Measurements from ENCODE around the gene OSBP. TPM values are rescaled to one million over a fixed set of nuclear protein-coding genes. Genes with fewer than 3 reads are reported as not detected.

Gene OSBP
- total and polyA plus RNA-seq, 9 of the 15 experiments (the other 6 are each of a cell fraction or from before 2014, with no cell fraction given), result 11.7 to 49.0 (median 28.7) TPM

DNA sequence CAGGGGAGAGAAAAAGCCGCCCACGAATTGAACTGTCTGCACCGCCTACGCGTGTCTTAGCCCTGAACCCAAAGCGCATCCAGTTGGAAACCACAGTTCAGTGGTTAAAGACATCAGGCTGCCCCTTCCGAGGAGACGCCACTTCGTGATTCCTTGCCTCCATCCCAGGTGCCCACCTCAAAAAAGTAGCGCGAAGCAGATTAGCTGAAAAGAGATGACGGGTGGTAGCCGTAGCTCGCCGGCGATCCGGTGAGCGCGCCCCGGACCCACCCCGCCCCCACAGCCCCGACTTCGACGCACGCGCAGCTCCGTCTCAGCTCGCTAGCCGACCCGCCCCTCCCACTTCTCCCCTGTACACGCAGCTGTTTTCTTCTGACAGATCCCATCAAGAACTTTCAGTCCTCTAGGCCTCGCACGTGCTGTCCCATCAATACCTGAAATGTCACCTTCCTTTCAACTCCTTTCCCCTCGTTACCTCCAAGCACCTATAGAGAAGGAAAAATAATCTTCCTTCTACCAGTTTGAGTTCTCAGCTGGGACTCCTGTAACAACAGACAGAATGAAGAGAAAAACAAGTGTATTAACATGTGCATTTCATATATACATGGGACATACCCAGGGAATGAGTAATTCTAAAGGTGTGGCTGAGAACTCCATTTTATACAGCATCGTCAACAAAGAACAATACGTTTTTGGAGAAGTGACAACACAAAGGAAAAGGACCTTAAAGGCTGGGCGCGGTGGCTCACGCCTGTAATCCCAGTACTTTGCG lies 54.7 kb downstream of the OSBP start (continued):
- TF ChIP-seq CBFA2T2 (conservative IDR thresholded peaks at IDR 0.05) (no peak), ZNF140 (CRISPR knock-in tag; IDR thresholded peaks at IDR 0.05) (no peak), HDAC8 (tag; IDR thresholded peaks at IDR 0.05) (no peak), MAZ (CRISPR knock-in tag; conservative IDR thresholded peaks at IDR 0.05 in 1 of 2, IDR thresholded peaks at IDR 0.05 in 1 of 2) (peak; percentile 11 to 50; a peak in 2 of 4 replicates), DLX4 (CRISPR knock-in tag; IDR thresholded peaks at IDR 0.05) (no peak), JUN (IDR thresholded peaks at IDR 0.05; ENCODE audit: borderline replicate concordance, low read depth, low read length) (no peak), JUN (CRISPR knock-in tag; IDR thresholded peaks at IDR 0.05; ENCODE audit: borderline replicate concordance) (no peak; the same call in 1 of the 2 replicates), EZH2 (IDR thresholded peaks at IDR 0.05; ENCODE audit: borderline replicate concordance, low read depth, low read length) (no peak), JUND (IDR thresholded peaks at IDR 0.05; ENCODE audit: borderline replicate concordance, low read depth, low read length) (no peak), JUND (tag; IDR thresholded peaks at IDR 0.05; ENCODE audit: borderline replicate concordance, low read depth, low read length) (no peak), RAD21 (CRISPR knock-in tag; conservative IDR thresholded peaks at IDR 0.05 in 1 of 2, IDR thresholded peaks at IDR 0.05 in 1 of 2) (no peak), POLR2AphosphoS5 (IDR thresholded peaks at IDR 0.05; ENCODE audit: control insufficient read depth, insufficient read depth, low read depth, low read length) (0 out of 2 replicates have a peak, but pooled peaks have one; percentile 11), RFX7 (CRISPR knock-in tag; IDR thresholded peaks at IDR 0.05) (no peak), CTCFL (IDR thresholded peaks at IDR 0.05; ENCODE audit: borderline replicate concordance, insufficient read depth, low read depth, low read length, poor library complexity, severe bottlenecking) (no peak), PHB2 (IDR thresholded peaks at IDR 0.05; ENCODE audit: low read depth) (no peak; the same call in 1 of the 2 replicates)
- TF ChIP-seq, protein P1, sequence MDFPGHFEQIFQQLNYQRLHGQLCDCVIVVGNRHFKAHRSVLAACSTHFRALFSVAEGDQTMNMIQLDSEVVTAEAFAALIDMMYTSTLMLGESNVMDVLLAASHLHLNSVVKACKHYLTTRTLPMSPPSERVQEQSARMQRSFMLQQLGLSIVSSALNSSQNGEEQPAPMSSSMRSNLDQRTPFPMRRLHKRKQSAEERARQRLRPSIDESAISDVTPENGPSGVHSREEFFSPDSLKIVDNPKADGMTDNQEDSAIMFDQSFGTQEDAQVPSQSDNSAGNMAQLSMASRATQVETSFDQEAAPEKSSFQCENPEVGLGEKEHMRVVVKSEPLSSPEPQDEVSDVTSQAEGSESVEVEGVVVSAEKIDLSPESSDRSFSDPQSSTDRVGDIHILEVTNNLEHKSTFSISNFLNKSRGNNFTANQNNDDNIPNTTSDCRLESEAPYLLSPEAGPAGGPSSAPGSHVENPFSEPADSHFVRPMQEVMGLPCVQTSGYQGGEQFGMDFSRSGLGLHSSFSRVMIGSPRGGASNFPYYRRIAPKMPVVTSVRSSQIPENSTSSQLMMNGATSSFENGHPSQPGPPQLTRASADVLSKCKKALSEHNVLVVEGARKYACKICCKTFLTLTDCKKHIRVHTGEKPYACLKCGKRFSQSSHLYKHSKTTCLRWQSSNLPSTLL (IDR thresholded peaks at IDR 0.05), result no peak
- TF ChIP-seq, protein P2, sequence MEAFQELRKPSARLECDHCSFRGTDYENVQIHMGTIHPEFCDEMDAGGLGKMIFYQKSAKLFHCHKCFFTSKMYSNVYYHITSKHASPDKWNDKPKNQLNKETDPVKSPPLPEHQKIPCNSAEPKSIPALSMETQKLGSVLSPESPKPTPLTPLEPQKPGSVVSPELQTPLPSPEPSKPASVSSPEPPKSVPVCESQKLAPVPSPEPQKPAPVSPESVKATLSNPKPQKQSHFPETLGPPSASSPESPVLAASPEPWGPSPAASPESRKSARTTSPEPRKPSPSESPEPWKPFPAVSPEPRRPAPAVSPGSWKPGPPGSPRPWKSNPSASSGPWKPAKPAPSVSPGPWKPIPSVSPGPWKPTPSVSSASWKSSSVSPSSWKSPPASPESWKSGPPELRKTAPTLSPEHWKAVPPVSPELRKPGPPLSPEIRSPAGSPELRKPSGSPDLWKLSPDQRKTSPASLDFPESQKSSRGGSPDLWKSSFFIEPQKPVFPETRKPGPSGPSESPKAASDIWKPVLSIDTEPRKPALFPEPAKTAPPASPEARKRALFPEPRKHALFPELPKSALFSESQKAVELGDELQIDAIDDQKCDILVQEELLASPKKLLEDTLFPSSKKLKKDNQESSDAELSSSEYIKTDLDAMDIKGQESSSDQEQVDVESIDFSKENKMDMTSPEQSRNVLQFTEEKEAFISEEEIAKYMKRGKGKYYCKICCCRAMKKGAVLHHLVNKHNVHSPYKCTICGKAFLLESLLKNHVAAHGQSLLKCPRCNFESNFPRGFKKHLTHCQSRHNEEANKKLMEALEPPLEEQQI (IDR thresholded peaks at IDR 0.05), result 0 out of 2 replicates have a peak, but pooled peaks have one; percentile 13
- TF ChIP-seq, protein P3, sequence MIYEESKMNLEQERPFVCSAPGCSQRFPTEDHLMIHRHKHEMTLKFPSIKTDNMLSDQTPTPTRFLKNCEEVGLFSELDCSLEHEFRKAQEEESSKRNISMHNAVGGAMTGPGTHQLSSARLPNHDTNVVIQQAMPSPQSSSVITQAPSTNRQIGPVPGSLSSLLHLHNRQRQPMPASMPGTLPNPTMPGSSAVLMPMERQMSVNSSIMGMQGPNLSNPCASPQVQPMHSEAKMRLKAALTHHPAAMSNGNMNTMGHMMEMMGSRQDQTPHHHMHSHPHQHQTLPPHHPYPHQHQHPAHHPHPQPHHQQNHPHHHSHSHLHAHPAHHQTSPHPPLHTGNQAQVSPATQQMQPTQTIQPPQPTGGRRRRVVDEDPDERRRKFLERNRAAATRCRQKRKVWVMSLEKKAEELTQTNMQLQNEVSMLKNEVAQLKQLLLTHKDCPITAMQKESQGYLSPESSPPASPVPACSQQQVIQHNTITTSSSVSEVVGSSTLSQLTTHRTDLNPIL (CRISPR knock-in tag; IDR thresholded peaks at IDR 0.05), result no peak

Data from K562 (cell line).